CD4-positive, alpha-beta memory T cell (primary cell): ENCODE results near the gene CEACAM8. TPM values are rescaled to one million over a fixed set of nuclear protein-coding genes. Genes with fewer than 3 reads are reported as not detected.
"Not testable (repeated sequence)": the region's sequence is repeated elsewhere in the genome, so short reads cannot be mapped to it uniquely, and the experiment has no call there.

Experiments
- CTCF ChIA-PET: fragments of 350-600 bp; sonication (Branson Sonifier 250); formaldehyde crosslinking; loops from one replicate; lab custom pipeline; 2021; ENCODE audit warnings: inconsistent platforms; ENCODE audit not compliant: partially characterized antibody; lab: Charles Lee
- POLR2A ChIA-PET: fragments of 350-600 bp; sonication (Branson Sonifier 250); formaldehyde crosslinking; loops from one replicate; lab custom pipeline; 2021; ENCODE audit not compliant: partially characterized antibody; lab: Charles Lee
- DNase-seq, 5 donors: peaks; one replicate each; pipeline versions ENCODE4 v3.0.0 to v3.0.0-alpha.2; 2020 to 2022; ENCODE audit warnings: mixed read lengths in 1 of 5
- H3K27ac ChIP-seq: one replicate; pipeline ENCODE4 v1.7.0; 2013; ENCODE audit warnings: low read depth, low read length
- H3K27me3 ChIP-seq: 2 replicates; pipeline ENCODE4 v1.7.0; 2013; ENCODE audit warnings: mild to moderate bottlenecking, low read length, moderate library complexity; ENCODE audit not compliant: insufficient read depth
- H3K36me3 ChIP-seq: 2 replicates; pipeline ENCODE4 v1.7.0; 2013; ENCODE audit warnings: mild to moderate bottlenecking, low read length, moderate library complexity; ENCODE audit not compliant: insufficient read depth
- H3K4me1 ChIP-seq: 2 replicates; pipeline ENCODE4 v1.7.0; 2013; ENCODE audit warnings: mild to moderate bottlenecking, low read length, moderate library complexity; ENCODE audit not compliant: insufficient read depth
- H3K4me3 ChIP-seq, 2 donors: one replicate each; pipeline ENCODE4 v1.7.0; 2013; ENCODE audit warnings: low read length in 2 of 2, mild to moderate bottlenecking in 1 of 2
- H3K9me3 ChIP-seq, 2 donors: one replicate each; pipeline ENCODE4 v1.7.0; 2013; ENCODE audit warnings: low read length in 2 of 2, control low read depth in 1 of 2; ENCODE audit not compliant: control insufficient read depth in 1 of 2
- H3K27ac Mint-ChIP-seq, 7 donors: one replicate each; pipeline ENCODE4 v1.8.0; 2020 to 2021; ENCODE audit warnings: mixed read lengths in 7 of 7, mild to moderate bottlenecking in 6 of 7, inconsistent platforms in 3 of 7, moderate library complexity in 3 of 7
- H3K27me3 Mint-ChIP-seq, 2 donors: one replicate each; pipeline ENCODE4 v1.8.0; 2020 to 2021; ENCODE audit warnings: mixed read lengths in 2 of 2
- H3K36me3 Mint-ChIP-seq, 2 donors: one replicate each; pipeline ENCODE4 v1.8.0; 2020 to 2021; ENCODE audit warnings: mixed read lengths in 2 of 2, inconsistent platforms in 1 of 2, mild to moderate bottlenecking in 1 of 2
- H3K4me1 Mint-ChIP-seq, 4 donors: one replicate each; pipeline ENCODE4 v1.8.0; 2020 to 2021; ENCODE audit warnings: mixed read lengths in 4 of 4, mild to moderate bottlenecking in 1 of 4
- H3K4me3 Mint-ChIP-seq, 8 donors: one replicate each; pipeline ENCODE4 v1.8.0; 2020 to 2021; ENCODE audit warnings: mixed read lengths in 8 of 8, mild to moderate bottlenecking in 7 of 8, moderate library complexity in 6 of 8, inconsistent platforms in 3 of 8
- H3K9me3 Mint-ChIP-seq, 8 donors: one replicate each; pipeline ENCODE4 v1.8.0; 2020 to 2021; ENCODE audit warnings: mixed read lengths in 8 of 8, mild to moderate bottlenecking in 5 of 8, inconsistent platforms in 3 of 8, moderate library complexity in 1 of 8
- intact Hi-C: fragments of 100-400 bp; cut with micrococcal nuclease; formaldehyde crosslinking; loops from one replicate; pipeline ENCODE4 v1.15.1; 2023
- polyA plus RNA-seq, 2 donors: library from polyadenylated mRNA; unstranded; fragments of 300-500 nt; fragmentation: Illumina TruSeq; gene quantifications; one replicate each; pipeline ENCODE4 v1.2.3, GENCODE V29; 2021
- total RNA-seq, 2 experiments: library from RNA; stranded (reverse); gene quantifications; one replicate each; pipeline ENCODE4 v1.2.3, GENCODE V29; 2021

CEACAM8 gene
- total and polyA plus RNA-seq, 4 experiments from 2014 or later, result not detected

DNA sequence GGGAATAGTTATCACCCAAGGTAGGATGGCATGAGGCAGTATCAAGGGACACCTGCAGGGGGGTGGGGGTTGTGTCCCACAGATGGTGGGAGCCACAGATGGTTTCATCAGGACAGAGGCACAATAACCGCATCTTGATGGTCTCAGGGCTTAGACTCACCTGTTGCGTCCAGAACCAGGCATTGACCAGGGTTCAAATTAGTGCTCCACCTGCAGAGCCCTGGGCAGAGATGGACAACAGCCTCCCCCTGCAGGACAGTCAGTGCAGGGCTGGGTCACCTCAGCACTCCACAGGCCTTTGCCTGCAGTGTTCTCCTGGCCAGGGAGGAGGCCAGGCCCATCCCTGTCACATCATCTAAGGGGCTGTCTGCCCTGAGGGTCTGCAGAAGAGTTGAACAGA, 51.9 kb downstream of the CEACAM8 start:
- Histone ChIP-seq H3K36me3 (no peaks in the 10 kb centered on the region), H3K4me1 (no peaks in the 10 kb centered on the region), H3K9me3 (no peaks in the 10 kb centered on the region), H3K27me3 (no peaks in the 10 kb centered on the region), H3K27ac (no peak overlapping the region), H3K4me3 (no peak overlapping the region)
- ChIA-PET CTCF (no interaction called here), POLR2A (no interaction called here)
- no peak overlapping the region for H3K4me3 Mint-ChIP-seq
- no peaks in the 10 kb centered on the region for H3K9me3 Mint-ChIP-seq
- peaks cover 4 to 16% of the 10 kb centered on the region in 2 donors for H3K27me3 Mint-ChIP-seq
- intact Hi-C loops, result no loop called here
- DNase-seq, result no peak
- no peak overlapping the region for H3K27ac Mint-ChIP-seq
- no peaks in the 10 kb centered on the region for H3K36me3 Mint-ChIP-seq
- H3K4me1 Mint-ChIP-seq, result no peaks in the 10 kb centered on the region

DNA sequence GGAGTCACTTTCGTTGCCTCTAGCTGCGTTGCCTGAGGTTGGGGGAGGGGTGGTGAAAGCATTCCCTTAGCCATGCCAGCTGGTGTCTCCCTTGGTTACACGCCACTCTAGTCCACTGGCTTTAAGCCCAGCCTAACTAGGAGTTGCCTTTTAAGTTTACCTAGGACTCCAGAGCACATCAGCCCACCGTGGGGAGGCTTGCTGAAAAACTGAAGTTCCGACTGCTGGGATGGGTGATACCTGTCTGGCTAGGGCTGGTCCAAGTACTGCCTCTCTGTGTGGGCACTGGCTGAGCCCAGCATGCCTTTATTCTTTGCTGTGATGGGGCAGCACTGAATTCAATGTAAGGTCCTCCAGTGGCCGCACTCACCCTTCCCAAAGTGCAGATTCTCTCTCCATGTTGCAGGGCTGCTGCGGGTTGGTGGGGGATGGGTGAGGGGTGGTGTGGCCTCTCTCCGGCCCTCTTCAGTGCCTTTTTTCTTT, 54.6 kb downstream of the CEACAM8 start:
- no peak overlapping the region for H3K4me3 ChIP-seq
- intact Hi-C loops, result no loop called here
- H3K36me3 ChIP-seq, result no peaks in the 10 kb centered on the region
- no peaks in the 10 kb centered on the region for H3K4me1 ChIP-seq
- Mint-ChIP-seq H3K27ac (no peak overlapping the region), H3K4me1 (no peaks in the 10 kb centered on the region), H3K36me3 (no peaks in the 10 kb centered on the region), H3K4me3 (no peak overlapping the region), H3K27me3 (peaks cover 0 to 1% of the 10 kb centered on the region in 2 donors), H3K9me3 (no peaks in the 10 kb centered on the region)
- CTCF ChIA-PET, result interaction anchor here (1.0 kb wide), 1 partner anchor 8 kb away, joined by 3 read pairs; no protein-coding TSS in a partner anchor
- H3K27me3 ChIP-seq, result no peaks in the 10 kb centered on the region
- DNase-seq, result no peak
- no peak overlapping the region for H3K27ac ChIP-seq
- no peaks in the 10 kb centered on the region for H3K9me3 ChIP-seq
- POLR2A ChIA-PET, result no interaction called here

DNA sequence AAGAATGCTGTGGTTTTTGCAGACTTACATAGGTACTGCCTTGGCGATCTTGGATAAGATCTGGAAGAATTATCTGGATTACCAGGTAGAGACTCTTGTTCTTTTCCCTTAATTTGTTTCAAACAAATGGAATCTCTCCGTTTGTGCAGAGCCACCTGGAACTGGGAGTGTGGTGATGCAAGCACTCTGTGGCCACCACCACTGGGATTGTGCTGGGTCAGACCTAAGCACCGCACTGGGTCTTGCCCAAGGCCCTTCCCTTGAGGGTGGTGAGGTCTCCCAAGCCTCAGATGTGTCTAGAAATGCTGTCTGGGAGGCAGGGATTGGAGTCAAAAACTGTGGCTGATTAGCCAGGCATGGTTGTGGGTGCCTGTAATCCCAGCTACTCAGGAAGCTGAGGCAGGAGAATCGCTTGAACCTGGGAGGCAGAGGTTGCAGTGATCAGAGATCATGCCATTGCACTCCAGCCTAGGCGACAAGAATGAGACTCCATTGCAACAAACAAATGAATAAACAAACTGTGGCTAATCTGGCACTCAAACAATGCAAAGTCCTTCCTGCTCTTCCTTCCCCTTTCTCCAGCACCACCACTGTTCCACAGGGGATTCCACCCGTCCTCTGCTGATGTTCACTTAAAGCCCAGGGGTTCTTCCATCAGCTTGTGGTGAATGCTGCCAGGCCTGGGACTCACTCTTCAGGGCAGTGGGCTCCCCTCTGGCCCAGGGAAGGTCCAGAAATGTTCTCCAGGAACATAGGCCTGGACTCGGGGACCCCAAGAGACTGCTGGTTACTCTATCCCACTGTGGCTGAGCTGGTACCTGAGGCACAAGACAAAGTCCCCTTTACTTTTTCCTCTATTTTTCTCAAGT, 55.6 kb downstream of the CEACAM8 start:
- no peaks in the 10 kb centered on the region for H3K4me1 ChIP-seq
- Mint-ChIP-seq H3K36me3 (no peaks in the 10 kb centered on the region), H3K9me3 (no peaks in the 10 kb centered on the region), H3K4me1 (no peaks in the 10 kb centered on the region), H3K4me3 (no peak overlapping the region), H3K27ac (no peak overlapping the region), H3K27me3 (peaks cover 0 to 1% of the 10 kb centered on the region in 2 donors)
- no peak overlapping the region for H3K4me3 ChIP-seq
- CTCF ChIA-PET, result interaction anchor here (1.0 kb wide), 1 partner anchor 7 kb away, joined by 3 read pairs; no protein-coding TSS in a partner anchor
- no peak overlapping the region for H3K27ac ChIP-seq
- no peak for DNase-seq
- intact Hi-C loops, result no loop called here
- H3K9me3 ChIP-seq, result no peaks in the 10 kb centered on the region
- no peaks in the 10 kb centered on the region for H3K27me3 ChIP-seq
- POLR2A ChIA-PET, result no interaction called here
- H3K36me3 ChIP-seq, result no peaks in the 10 kb centered on the region

DNA sequence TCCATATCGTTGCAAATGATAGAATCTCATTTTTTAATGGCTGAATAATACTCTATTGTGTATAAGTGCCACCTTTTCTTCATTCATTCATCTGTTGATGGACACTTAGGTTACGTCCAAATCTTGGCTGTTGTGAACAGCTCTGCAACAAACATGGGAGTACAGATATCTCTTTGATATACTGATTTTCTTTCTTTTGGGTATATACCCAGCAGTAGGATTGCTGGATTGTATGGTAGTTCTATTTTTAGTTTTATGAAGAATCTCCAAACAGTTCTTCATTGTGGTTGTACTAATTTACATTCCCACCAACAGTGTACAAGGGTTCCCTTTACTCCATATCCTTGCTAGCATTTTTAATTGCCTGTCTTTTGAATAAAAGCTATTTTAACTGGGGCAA, 59.4 kb downstream of the CEACAM8 start:
- H3K9me3 Mint-ChIP-seq, H3K4me1 ChIP-seq, H3K36me3 ChIP-seq, H3K4me1 Mint-ChIP-seq, H3K27ac ChIP-seq, H3K36me3 Mint-ChIP-seq, H3K27me3 Mint-ChIP-seq, DNase-seq, H3K9me3 ChIP-seq, H3K4me3 Mint-ChIP-seq, H3K27ac Mint-ChIP-seq, H3K4me3 ChIP-seq, intact Hi-C loops, POLR2A ChIA-PET, H3K27me3 ChIP-seq: not testable (repeated sequence)
- CTCF ChIA-PET, result interaction anchor here (1.0 to 3.9 kb wide), 2 partner anchors 84 to 97 kb away, joined by 3 to 12 read pairs; no protein-coding TSS in a partner anchor

DNA sequence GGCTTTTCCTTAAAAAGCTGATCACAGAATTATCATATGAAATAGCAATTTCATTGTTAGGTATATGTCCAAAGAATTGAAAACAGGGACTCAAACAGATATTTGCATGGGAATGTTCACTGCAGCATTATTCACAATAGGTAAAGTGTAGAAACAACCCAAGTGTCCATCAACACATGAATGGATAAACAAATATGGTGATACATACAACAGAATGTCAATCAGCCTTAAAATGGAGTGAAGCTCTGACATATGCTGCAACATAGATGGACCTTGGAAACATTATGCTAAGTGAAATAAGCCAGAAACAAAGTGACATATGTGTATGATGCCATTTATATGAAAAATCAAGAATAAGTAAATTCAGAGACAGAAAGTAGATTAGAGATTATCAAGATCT, 60.3 kb downstream of the CEACAM8 start:
- H3K4me1 Mint-ChIP-seq, result peaks cover under 1 to 6% (median 2%) of the 10 kb centered on the region in 4 donors
- no peak overlapping the region for H3K27ac Mint-ChIP-seq
- ChIA-PET CTCF (interaction anchor here (3.9 kb wide), 1 partner anchor 83 kb away, joined by 12 read pairs; no protein-coding TSS in a partner anchor), POLR2A (no interaction called here)
- no peak for DNase-seq
- Histone ChIP-seq H3K4me1 (peaks cover 2% of the 10 kb centered on the region), H3K27ac (no peak overlapping the region), H3K36me3 (no peaks in the 10 kb centered on the region), H3K9me3 (no peaks in the 10 kb centered on the region), H3K4me3 (no peak overlapping the region), H3K27me3 (no peaks in the 10 kb centered on the region)
- H3K36me3 Mint-ChIP-seq, result no peaks in the 10 kb centered on the region
- no peak overlapping the region for H3K4me3 Mint-ChIP-seq
- no peaks in the 10 kb centered on the region for H3K27me3 Mint-ChIP-seq
- no peaks in the 10 kb centered on the region for H3K9me3 Mint-ChIP-seq
- intact Hi-C loops, result no loop called here

DNA sequence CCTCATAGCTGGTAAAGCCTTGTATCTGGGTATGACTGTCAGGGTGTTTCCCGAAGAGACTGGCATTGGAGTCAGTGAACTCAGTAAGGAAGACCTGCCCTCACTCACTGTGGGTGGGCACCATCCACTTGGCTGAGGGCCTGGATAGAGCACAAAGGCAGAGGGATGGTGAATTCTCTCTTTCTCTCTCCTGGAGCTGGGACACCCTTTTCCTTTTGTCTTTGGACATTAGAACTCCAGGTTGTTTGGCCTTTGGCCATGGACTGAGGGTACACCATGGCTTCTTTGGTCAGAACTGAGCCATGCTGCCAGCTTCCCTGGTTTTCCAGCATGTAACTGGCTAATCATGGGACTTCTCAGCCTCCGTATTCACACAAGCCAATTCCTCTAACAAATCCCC, 61.8 kb downstream of the CEACAM8 start:
- H3K27me3 Mint-ChIP-seq, result no peaks in the 10 kb centered on the region
- H3K9me3 ChIP-seq, result no peaks in the 10 kb centered on the region
- H3K4me3 Mint-ChIP-seq, result no peak overlapping the region
- no peaks in the 10 kb centered on the region for H3K36me3 Mint-ChIP-seq
- ChIA-PET CTCF (interaction anchor here (1.3 kb wide), 1 partner anchor 82 kb away, joined by 5 read pairs; no protein-coding TSS in a partner anchor), POLR2A (no interaction called here)
- H3K27ac Mint-ChIP-seq, result no peak overlapping the region
- peaks cover 15 to 21% (median 17%) of the 10 kb centered on the region in 4 donors for H3K4me1 Mint-ChIP-seq
- intact Hi-C loops, result no loop called here
- no peaks in the 10 kb centered on the region for H3K36me3 ChIP-seq
- DNase-seq, result no peak
- H3K27me3 ChIP-seq, result no peaks in the 10 kb centered on the region
- no peaks in the 10 kb centered on the region for H3K9me3 Mint-ChIP-seq
- no peak overlapping the region for H3K27ac ChIP-seq
- H3K4me1 ChIP-seq, result peaks cover 17% of the 10 kb centered on the region
- H3K4me3 ChIP-seq, result no peak overlapping the region

DNA sequence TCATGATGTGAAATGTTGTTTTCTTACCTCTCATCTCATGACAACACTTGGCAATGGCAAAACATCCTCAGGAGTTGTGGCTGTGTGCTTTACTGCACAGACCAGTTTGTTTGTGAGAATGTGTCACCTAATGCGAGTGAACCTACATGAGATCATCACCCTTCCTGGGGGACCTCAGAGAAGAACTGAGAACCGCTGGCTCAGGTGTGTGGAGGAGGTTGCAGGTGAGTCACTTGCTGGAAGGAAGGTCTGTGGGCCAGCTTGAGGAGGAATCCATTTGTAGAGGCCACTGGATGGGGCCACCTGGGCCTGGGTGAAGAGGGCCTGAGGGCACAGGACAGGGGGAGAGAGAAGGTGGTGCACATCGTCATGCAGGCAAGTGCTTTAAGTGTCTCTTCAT, 63.4 kb downstream of the CEACAM8 start:
- intact Hi-C loops, result no loop called here
- Mint-ChIP-seq H3K4me3 (no peak overlapping the region), H3K9me3 (no peaks in the 10 kb centered on the region), H3K27ac (no peak overlapping the region), H3K36me3 (no peaks in the 10 kb centered on the region), H3K27me3 (no peaks in the 10 kb centered on the region), H3K4me1 (peaks cover 20 to 33% (median 28%) of the 10 kb centered on the region in 4 donors)
- no peaks in the 10 kb centered on the region for H3K9me3 ChIP-seq
- ChIA-PET CTCF (interaction anchor here (0.9 to 7.4 kb wide), 8 partner anchors 9 to 114 kb away, joined by 3 to 167 read pairs (median 18); partner anchors contain the start of gene CXCL17), POLR2A (no interaction called here)
- no peaks in the 10 kb centered on the region for H3K27me3 ChIP-seq
- peaks cover 32% of the 10 kb centered on the region for H3K4me1 ChIP-seq
- H3K27ac ChIP-seq, result no peak overlapping the region
- no peak overlapping the region for H3K4me3 ChIP-seq
- no peak for DNase-seq
- no peaks in the 10 kb centered on the region for H3K36me3 ChIP-seq
